Endothelial cell of umbilical vein (primary cell): ENCODE data around the gene RBM38. TPM values are rescaled to one million over a fixed set of nuclear protein-coding genes. Genes with fewer than 3 reads are reported as not detected.

Experiments used
- BruUV-seq: library from RNA; stranded (reverse); fragments of 400-500 nt; replicated peaks from 2 replicates; lab custom pipeline; 2021; lab: Mats Ljungman, UMichigan
- CTCF ChIA-PET: fragments of 300-600, 350-600 bp; sonication (Branson Sonifier 250); formaldehyde crosslinking; loops from one replicate; lab custom pipeline; 2021; ENCODE audit warnings: antibody characterized with exemption, inconsistent platforms; lab: Charles Lee
- POLR2A ChIA-PET: fragments of 300-600, 350-600 bp; sonication (Branson Sonifier 250); formaldehyde crosslinking; loops from one replicate; lab custom pipeline; 2021; ENCODE audit warnings: antibody characterized with exemption, inconsistent platforms; lab: Charles Lee
- DNase-seq: peaks from one replicate; pipeline ENCODE4 v3.0.0-alpha.2; 2011; ENCODE audit warnings: low read depth, low spot score
- FAIRE-seq: peaks from 2 replicates; lab custom pipeline; 2011; peaks lifted over from hg19 to GRCh38; lab: Jason Lieb, UNC
- H2AFZ ChIP-seq: 2 replicates; pipeline ENCODE4 v1.6.0; 2012; ENCODE audit warnings: low read depth, low read length, control low read depth, inconsistent platforms
- H3K27ac ChIP-seq: 2 replicates; pipeline ENCODE4 v1.5.1; 2011; ENCODE audit warnings: low read depth, mild to moderate bottlenecking, control low read depth, low read length, moderate library complexity; ENCODE audit not compliant: insufficient read depth
- H3K27me3 ChIP-seq, 2 experiments: 2 replicates each; pipeline versions ENCODE4 v1.6.0 to v1.6.1; 2011; ENCODE audit warnings: low read length in 2 of 2, mixed read lengths in 1 of 2; ENCODE audit not compliant: control insufficient read depth in 2 of 2, insufficient read depth in 2 of 2
- H3K36me3 ChIP-seq, 2 experiments: 2 replicates in 1 of 2; 3 replicates in 1 of 2; pipeline ENCODE4 v1.5.1; 2011; ENCODE audit warnings: low read length in 2 of 2, mild to moderate bottlenecking in 1 of 2, moderate library complexity in 1 of 2; ENCODE audit not compliant: control insufficient read depth in 2 of 2, insufficient read depth in 2 of 2; ENCODE audit errors: extremely low read depth in 1 of 2
- H3K4me1 ChIP-seq: 3 replicates; pipeline ENCODE4 v1.5.1; 2011; ENCODE audit warnings: mild to moderate bottlenecking, low read length; ENCODE audit not compliant: control insufficient read depth, insufficient read depth; ENCODE audit errors: extremely low read depth
- H3K4me2 ChIP-seq: 2 replicates; pipeline ENCODE4 v1.6.1; 2011; ENCODE audit warnings: low read length, control low read depth, mixed read lengths; ENCODE audit not compliant: insufficient read depth
- H3K4me3 ChIP-seq, 3 experiments: fragments of 200-600 bp in 1 of 3; sonication (generic), shearing (Covaris generic) in 1 of 3; replicated peaks in 1 of 3; 2 replicates each; pipeline ENCODE4 v1.5.1; 2011 to 2016; ENCODE audit warnings: control low read depth in 3 of 3, low read length in 3 of 3, mild to moderate bottlenecking in 2 of 3, inconsistent platforms in 1 of 3, low read depth in 1 of 3, moderate library complexity in 1 of 3; ENCODE audit not compliant: insufficient read depth in 1 of 3
- H3K79me2 ChIP-seq: 2 replicates; pipeline ENCODE4 v1.6.0; 2012; ENCODE audit warnings: low read length, inconsistent platforms; ENCODE audit not compliant: control insufficient read depth, insufficient read depth
- H3K9ac ChIP-seq: replicated peaks from 2 replicates; pipeline ENCODE3; 2011; ENCODE audit warnings: low read length, control low read depth; ENCODE audit not compliant: insufficient read depth; ENCODE audit errors: extremely low read depth
- H3K9me1 ChIP-seq: replicated peaks from 3 replicates; pipeline ENCODE4 v1.6.0; 2011; ENCODE audit warnings: mild to moderate bottlenecking, low read length; ENCODE audit not compliant: control insufficient read depth, insufficient read depth; ENCODE audit errors: extremely low read depth
- H3K9me3 ChIP-seq: replicated peaks from 2 replicates; pipeline ENCODE4 v1.5.1; 2012; ENCODE audit warnings: low read length, inconsistent platforms; ENCODE audit not compliant: control insufficient read depth, insufficient read depth
- H4K20me1 ChIP-seq: replicated peaks from 2 replicates; pipeline ENCODE3; 2011; ENCODE audit warnings: mild to moderate bottlenecking, low read length; ENCODE audit not compliant: control insufficient read depth, insufficient read depth; ENCODE audit errors: extremely low read depth
- EZH2 ChIP-seq: IDR thresholded peaks from 2 replicates; pipeline ENCODE4 v1.6.1; 2012; ENCODE audit warnings: borderline replicate concordance, low read depth, mild to moderate bottlenecking, moderate library complexity, low read length, inconsistent platforms; ENCODE audit not compliant: severe bottlenecking
- FOS ChIP-seq: IDR thresholded peaks from 2 replicates; pipeline ENCODE4 v1.6.1; 2011; ENCODE audit warnings: mild to moderate bottlenecking, low read length, moderate library complexity, borderline replicate concordance; ENCODE audit not compliant: insufficient read depth
- GATA2 ChIP-seq: IDR thresholded peaks from 2 replicates; pipeline ENCODE4 v1.7.0; 2011; ENCODE audit warnings: low read depth, mild to moderate bottlenecking, moderate library complexity, mixed read lengths, low read length; ENCODE audit not compliant: insufficient read length, insufficient read depth
- JUN ChIP-seq: IDR thresholded peaks from 2 replicates; pipeline ENCODE4 v1.6.1; 2011; ENCODE audit warnings: borderline replicate concordance, low read depth; ENCODE audit not compliant: insufficient read length, insufficient read depth
- MYC ChIP-seq: IDR thresholded peaks from one replicate; pipeline ENCODE4 v1.6.1; 2011; ENCODE audit warnings: mild to moderate bottlenecking, low read depth, low read length
- POLR2A ChIP-seq: IDR thresholded peaks from 2 replicates; pipeline ENCODE4 v1.6.1; 2012; ENCODE audit warnings: low read depth, mild to moderate bottlenecking, control low read depth, low read length
- POLR2AphosphoS5 ChIP-seq: IDR thresholded peaks from 2 replicates; pipeline ENCODE4 v1.6.1; 2012; ENCODE audit warnings: low read depth, mild to moderate bottlenecking, control low read depth, low read length, moderate library complexity; ENCODE audit not compliant: insufficient read depth
- dilution Hi-C: fragments of 300-500 bp; cut with MboI; formaldehyde crosslinking; loops from one replicate; pipeline ENCODE4 v1.15.0; 2019; ENCODE audit warnings: low sequenced_read_pairs; ENCODE audit not compliant: extremely low pct_ligation_motif_present
- intact Hi-C: fragments of 100-400 bp; cut with micrococcal nuclease; formaldehyde crosslinking; loops from one replicate; pipeline ENCODE4 v1.10.0; 2022
- polyA plus RNA-seq, 4 experiments: library from polyadenylated mRNA; depleted of rRNA in 3 of 4; stranded (reverse) in 3 of 4; unstranded in 1 of 4; fragments of >200 nt; gene quantifications; 2 replicates each; pipeline versions ENCODE4 v1.2.1 to v1.2.3, GENCODE V29; 2011 to 2012; ENCODE audit warnings: missing spikeins in 1 of 4
- total RNA-seq: library from RNA; stranded (reverse); gene quantifications from 2 replicates; pipeline ENCODE4 v1.2.3, GENCODE V29; 2021
- TF ChIP-seq, protein P1 (sequence below): IDR thresholded peaks from 2 replicates; pipeline ENCODE4 v1.6.1; 2011; ENCODE audit not compliant: insufficient read depth, insufficient read length
- TF ChIP-seq, protein P2 (sequence below), 2 donors: IDR thresholded peaks; 1 replicate in 1 of 2; 2 replicates in 1 of 2; pipeline ENCODE4 v1.5.1; 2011; ENCODE audit warnings: low read length in 2 of 2, mild to moderate bottlenecking in 2 of 2, moderate library complexity in 2 of 2, control low read depth in 1 of 2, inconsistent platforms in 1 of 2, low read depth in 1 of 2; ENCODE audit not compliant: insufficient read depth in 1 of 2; ENCODE audit errors: extremely low read depth in 1 of 2

Gene RBM38
- total and polyA plus RNA-seq, 2 donors (not counting 3 experiments of a cell fraction or from before 2014, with no cell fraction given), result 22.1 to 37.4 TPM

DNA sequence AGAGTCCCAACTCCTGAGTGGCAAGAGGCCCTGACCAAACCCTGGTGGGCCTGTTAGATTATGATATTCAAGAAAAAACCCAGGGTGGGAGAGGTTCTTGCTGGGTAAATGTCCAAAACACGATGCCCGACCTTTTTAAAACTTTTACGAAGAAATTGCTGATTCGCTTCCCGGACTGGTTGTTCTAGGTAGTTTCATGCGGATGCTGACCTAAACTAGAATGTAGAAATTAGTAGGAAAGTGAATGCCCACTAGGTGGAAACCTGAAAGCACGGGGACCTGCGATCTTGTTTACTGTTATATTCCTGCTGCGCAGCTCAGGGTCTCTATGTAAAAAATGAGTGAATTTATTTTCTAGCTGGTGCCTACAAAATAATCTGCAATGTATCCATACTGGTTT is 37.8 kb upstream of the RBM38 start:
- CTCF ChIA-PET, result no interaction called here
- H3K9me1 ChIP-seq, result no peaks in the 10 kb centered on the region
- H3K9me3 ChIP-seq, result no peaks in the 10 kb centered on the region
- peaks cover 34% of the 10 kb centered on the region for H3K79me2 ChIP-seq
- no TSS peak for BruUV-seq
- POLR2A ChIA-PET, result no interaction called here
- no peak overlapping the region for H3K9ac ChIP-seq
- no peak overlapping the region for H3K27ac ChIP-seq
- dilution Hi-C loops, result no loop called here
- FAIRE-seq (no peak), DNase-seq (no peak)
- H4K20me1 ChIP-seq, result no peaks in the 10 kb centered on the region
- TF ChIP-seq EZH2, result no peak
- TF ChIP-seq, protein P1, sequence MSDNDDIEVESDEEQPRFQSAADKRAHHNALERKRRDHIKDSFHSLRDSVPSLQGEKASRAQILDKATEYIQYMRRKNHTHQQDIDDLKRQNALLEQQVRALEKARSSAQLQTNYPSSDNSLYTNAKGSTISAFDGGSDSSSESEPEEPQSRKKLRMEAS, result no peak
- no peak for TF ChIP-seq MYC
- no peak for TF ChIP-seq POLR2AphosphoS5
- no peak for TF ChIP-seq GATA2
- TF ChIP-seq, protein P2, sequence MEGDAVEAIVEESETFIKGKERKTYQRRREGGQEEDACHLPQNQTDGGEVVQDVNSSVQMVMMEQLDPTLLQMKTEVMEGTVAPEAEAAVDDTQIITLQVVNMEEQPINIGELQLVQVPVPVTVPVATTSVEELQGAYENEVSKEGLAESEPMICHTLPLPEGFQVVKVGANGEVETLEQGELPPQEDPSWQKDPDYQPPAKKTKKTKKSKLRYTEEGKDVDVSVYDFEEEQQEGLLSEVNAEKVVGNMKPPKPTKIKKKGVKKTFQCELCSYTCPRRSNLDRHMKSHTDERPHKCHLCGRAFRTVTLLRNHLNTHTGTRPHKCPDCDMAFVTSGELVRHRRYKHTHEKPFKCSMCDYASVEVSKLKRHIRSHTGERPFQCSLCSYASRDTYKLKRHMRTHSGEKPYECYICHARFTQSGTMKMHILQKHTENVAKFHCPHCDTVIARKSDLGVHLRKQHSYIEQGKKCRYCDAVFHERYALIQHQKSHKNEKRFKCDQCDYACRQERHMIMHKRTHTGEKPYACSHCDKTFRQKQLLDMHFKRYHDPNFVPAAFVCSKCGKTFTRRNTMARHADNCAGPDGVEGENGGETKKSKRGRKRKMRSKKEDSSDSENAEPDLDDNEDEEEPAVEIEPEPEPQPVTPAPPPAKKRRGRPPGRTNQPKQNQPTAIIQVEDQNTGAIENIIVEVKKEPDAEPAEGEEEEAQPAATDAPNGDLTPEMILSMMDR (IDR thresholded peaks at IDR 0.05; ENCODE audit: extremely low read depth in 1 of 2, insufficient read depth in 1 of 2, low read depth in 1 of 2, low read length in 2 of 2), result no peak
- no peak for TF ChIP-seq POLR2A
- no peak for TF ChIP-seq FOS
- no peak for TF ChIP-seq JUN
- H3K4me3 ChIP-seq, result no peak overlapping the region
- no peaks in the 10 kb centered on the region for H3K27me3 ChIP-seq
- H3K4me2 ChIP-seq, result no peak overlapping the region
- peaks cover 24 to 25% of the 10 kb centered on the region in 2 experiments for H3K36me3 ChIP-seq
- intact Hi-C loops, result no loop called here
- peaks cover 9% of the 10 kb centered on the region for H3K4me1 ChIP-seq
- no peak overlapping the region for H2AFZ ChIP-seq
